Retinal pigment epithelial cell (primary cell): ENCODE results near the gene SMC6.
A peak's percentile ranks its signal among the peaks of the same experiment; 100 is the strongest.

ENCODE experiments used
- DNase-seq: peaks from one replicate; pipeline ENCODE4 v3.0.0-alpha.2; 2010; ENCODE audit warnings: low read depth
- H3K4me3 ChIP-seq: 2 replicates; pipeline ENCODE4 v1.5.1; 2011; ENCODE audit warnings: mild to moderate bottlenecking, low read length, control low read depth, moderate library complexity
- CTCF ChIP-seq: conservative IDR thresholded peaks from 2 replicates; pipeline ENCODE4 v1.5.1; 2011; ENCODE audit warnings: low read depth, low read length, control low read depth, inconsistent platforms

The SMC6 gene

GRCh38 chr2:17754773-17755425 is 1.3 kb upstream of the SMC6 start:
- H3K4me3 ChIP-seq: peak overlapping the region; percentile 77
- no peak for TF ChIP-seq CTCF
- no peak for DNase-seq

- TF ChIP-seq CTCF: no peak
- DNase-seq: no peak
- H3K4me3 ChIP-seq: peak overlapping the region; percentile 77
Observed at GRCh38 chr2:17752892-17753802, 463 bp downstream of the SMC6 start.

GRCh38 chr2:17752246-17752645 is 1.4 kb downstream of the SMC6 start:
- TF ChIP-seq CTCF: no peak
- DNase-seq: no peak
- peak overlapping the region; percentile 77 for H3K4me3 ChIP-seq

GRCh38 chr2:17749753-17750438 is 3.7 kb downstream of the SMC6 start:
- DNase-seq: no peak
- H3K4me3 ChIP-seq: no peak overlapping the region
- TF ChIP-seq CTCF: no peak

- no peak for DNase-seq
- H3K4me3 ChIP-seq: no peak overlapping the region
- TF ChIP-seq CTCF: no peak
Observed at GRCh38 chr2:17748745-17749144, 4.9 kb downstream of the SMC6 start.

GRCh38 chr2:17747684-17748452 is 5.7 kb downstream of the SMC6 start:
- H3K4me3 ChIP-seq: no peak overlapping the region
- DNase-seq: no peak
- no peak for TF ChIP-seq CTCF
